Upper lobe of left lung (tissue), 6 donors: ENCODE measurements around the gene BDNF. TPM values are rescaled to one million over a fixed set of nuclear protein-coding genes. Genes with fewer than 3 reads are reported as not detected.

Experiments used
- ATAC-seq, 2 donors: fragments of 200-7000 bp; cut with Tn5 transposase; one replicate each; pipeline ENCODE4 v1.9.1; 2022; ENCODE audit warnings: mild to moderate bottlenecking in 2 of 2, moderate library complexity in 2 of 2; ENCODE audit not compliant: low FRiP score in 2 of 2
- DNase-seq, 2 donors: peaks; one replicate each; pipeline ENCODE4 v3.0.0-alpha.2; 2019 to 2020
- H3K27ac ChIP-seq, 4 donors: fragments of 200-600 bp; sonication (generic); one replicate each; pipeline ENCODE4 v1.5.1; 2016 to 2019
- H3K27me3 ChIP-seq, 4 donors: fragments of 200-600 bp; sonication (generic); one replicate each; pipeline ENCODE4 v1.5.1; 2017 to 2019
- H3K36me3 ChIP-seq, 4 donors: fragments of 200-600 bp; sonication (generic); one replicate each; pipeline ENCODE4 v1.5.1; 2016 to 2019
- H3K4me1 ChIP-seq, 4 donors: fragments of 200-600 bp; sonication (generic); one replicate each; pipeline ENCODE4 v1.5.1; 2018 to 2019
- H3K4me3 ChIP-seq, 4 donors: fragments of 200-600 bp; sonication (generic); one replicate each; pipeline ENCODE4 v1.5.1; 2017 to 2019; ENCODE audit warnings: mild to moderate bottlenecking in 2 of 4, moderate library complexity in 1 of 4
- H3K9me3 ChIP-seq, 4 donors: fragments of 200-600 bp; sonication (generic); one replicate each; pipeline ENCODE4 v1.5.1; 2018 to 2019
- EP300 ChIP-seq, 4 donors: sonication (generic); formaldehyde crosslinking; IDR thresholded peaks; one replicate each; pipeline ENCODE4 v1.5.1; 2017; ENCODE audit warnings: antibody characterized with exemption in 4 of 4, control low read depth in 2 of 4
- POLR2A ChIP-seq, 4 donors: fragments of 450-650 bp; IDR thresholded peaks; one replicate each; pipeline ENCODE4 v1.5.1; 2016 to 2017; ENCODE audit warnings: antibody characterized with exemption in 4 of 4, mild to moderate bottlenecking in 2 of 4
- POLR2AphosphoS5 ChIP-seq, 2 donors: sonication (generic); formaldehyde crosslinking; IDR thresholded peaks; one replicate each; pipeline ENCODE4 v1.5.1; 2017; ENCODE audit warnings: antibody characterized with exemption in 2 of 2
- WGBS, 2 donors: methylation state at CpG; one replicate each; pipeline ENCODE4 v1.1.5; 2017 to 2018; 5-methylcytosine and 5-hydroxymethylcytosine counted together
- total RNA-seq, 6 donors: library from RNA; depleted of rRNA in 4 of 6; stranded (reverse); fragments of >200 nt in 4 of 6; gene quantifications; one replicate each; pipeline versions ENCODE4 v1.1.0 to v1.2.1, GENCODE V29; 2016 to 2021
- TF ChIP-seq, protein P1 (sequence below), 6 experiments: fragments of 450-650 bp in 4 of 6; fragments of 200-600 bp in 2 of 6; sonication (generic) in 2 of 6; IDR thresholded peaks; one replicate each; pipeline ENCODE4 v1.5.1; 2016 to 2019; ENCODE audit warnings: antibody characterized with exemption in 6 of 6
- donor health status: DM: no; HTN: no; CAD: no; lungs with moderate emphysema.
- donor health status: DM: no; HTN: yes; CAD: no; lungs with severe emphysema.

BDNF gene
- total RNA-seq, 6 donors from 2014 or later: 1.0 to 5.4 (median 3.8) TPM

DNA sequence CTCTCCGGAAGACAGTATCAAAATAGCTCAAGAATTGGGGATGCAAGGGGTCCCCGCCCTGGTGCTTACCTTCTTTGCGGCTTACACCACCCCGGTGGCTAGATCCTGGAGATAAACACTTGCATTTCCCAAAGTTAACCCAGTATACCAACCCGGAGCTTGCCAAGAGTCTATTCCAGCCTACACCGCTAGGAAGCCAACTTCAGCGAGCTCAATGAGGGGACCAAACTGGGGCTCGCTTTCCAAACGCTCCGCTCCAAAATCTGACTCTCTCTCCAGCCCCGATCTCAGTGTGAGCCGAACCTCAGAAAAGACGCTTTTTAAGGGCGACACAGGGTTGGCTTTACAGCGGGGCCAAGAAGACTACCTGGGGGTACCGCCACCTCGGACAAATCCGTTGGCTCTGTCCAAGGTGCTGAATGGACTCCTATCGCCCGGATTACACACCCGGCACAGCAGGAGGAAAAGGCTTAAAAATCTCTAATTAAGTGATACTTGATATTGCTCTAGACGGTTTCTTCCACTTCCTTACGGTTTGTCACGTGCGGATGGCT, 20.1 kb upstream of the BDNF start:
- ATAC-seq (no peak), DNase-seq (no peak)
- Histone ChIP-seq H3K36me3 (no peaks in the 10 kb centered on the region), H3K9me3 (peaks cover 0 to 3% (median 0%) of the 10 kb centered on the region in 4 donors), H3K4me1 (peaks cover 20 to 32% (median 24%) of the 10 kb centered on the region in 4 donors), H3K27me3 (peaks cover 0 to 58% (median 31%) of the 10 kb centered on the region in 4 donors), H3K27ac (no peak overlapping the region), H3K4me3 (no peak overlapping the region)
- 13 to 14% methylated on average over 13 to 24 of the region's 25 CpGs for WGBS, 2 donors
- TF ChIP-seq, protein P1, sequence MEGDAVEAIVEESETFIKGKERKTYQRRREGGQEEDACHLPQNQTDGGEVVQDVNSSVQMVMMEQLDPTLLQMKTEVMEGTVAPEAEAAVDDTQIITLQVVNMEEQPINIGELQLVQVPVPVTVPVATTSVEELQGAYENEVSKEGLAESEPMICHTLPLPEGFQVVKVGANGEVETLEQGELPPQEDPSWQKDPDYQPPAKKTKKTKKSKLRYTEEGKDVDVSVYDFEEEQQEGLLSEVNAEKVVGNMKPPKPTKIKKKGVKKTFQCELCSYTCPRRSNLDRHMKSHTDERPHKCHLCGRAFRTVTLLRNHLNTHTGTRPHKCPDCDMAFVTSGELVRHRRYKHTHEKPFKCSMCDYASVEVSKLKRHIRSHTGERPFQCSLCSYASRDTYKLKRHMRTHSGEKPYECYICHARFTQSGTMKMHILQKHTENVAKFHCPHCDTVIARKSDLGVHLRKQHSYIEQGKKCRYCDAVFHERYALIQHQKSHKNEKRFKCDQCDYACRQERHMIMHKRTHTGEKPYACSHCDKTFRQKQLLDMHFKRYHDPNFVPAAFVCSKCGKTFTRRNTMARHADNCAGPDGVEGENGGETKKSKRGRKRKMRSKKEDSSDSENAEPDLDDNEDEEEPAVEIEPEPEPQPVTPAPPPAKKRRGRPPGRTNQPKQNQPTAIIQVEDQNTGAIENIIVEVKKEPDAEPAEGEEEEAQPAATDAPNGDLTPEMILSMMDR (IDR thresholded peaks at IDR 0.05): no peak
- TF ChIP-seq POLR2A (IDR thresholded peaks at IDR 0.05): no peak
- TF ChIP-seq EP300 (IDR thresholded peaks at IDR 0.05): no peak
- no peak for TF ChIP-seq POLR2AphosphoS5 (IDR thresholded peaks at IDR 0.05)

DNA sequence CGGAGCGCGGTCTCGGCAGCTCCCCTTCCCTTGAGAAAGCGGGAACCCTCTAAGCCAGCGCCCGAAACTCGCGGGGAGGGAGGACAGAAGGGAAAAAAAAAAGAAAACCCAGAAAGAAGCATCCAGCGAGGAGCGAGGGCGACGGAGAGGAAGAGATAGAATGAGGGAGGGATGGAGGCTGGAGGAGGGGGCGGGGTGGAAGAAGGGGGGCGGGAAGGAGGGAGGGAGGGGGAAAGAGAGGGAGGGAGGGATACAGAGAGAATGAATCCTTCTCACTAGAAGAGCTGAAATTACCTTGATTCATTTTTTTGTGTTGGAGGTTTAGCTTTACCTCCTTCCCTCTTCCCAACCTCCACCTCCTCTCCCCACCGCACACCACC, 19.3 kb upstream of the BDNF start:
- 9 to 12% methylated on average over 16 of the region's 16 CpGs for WGBS, 2 donors

DNA sequence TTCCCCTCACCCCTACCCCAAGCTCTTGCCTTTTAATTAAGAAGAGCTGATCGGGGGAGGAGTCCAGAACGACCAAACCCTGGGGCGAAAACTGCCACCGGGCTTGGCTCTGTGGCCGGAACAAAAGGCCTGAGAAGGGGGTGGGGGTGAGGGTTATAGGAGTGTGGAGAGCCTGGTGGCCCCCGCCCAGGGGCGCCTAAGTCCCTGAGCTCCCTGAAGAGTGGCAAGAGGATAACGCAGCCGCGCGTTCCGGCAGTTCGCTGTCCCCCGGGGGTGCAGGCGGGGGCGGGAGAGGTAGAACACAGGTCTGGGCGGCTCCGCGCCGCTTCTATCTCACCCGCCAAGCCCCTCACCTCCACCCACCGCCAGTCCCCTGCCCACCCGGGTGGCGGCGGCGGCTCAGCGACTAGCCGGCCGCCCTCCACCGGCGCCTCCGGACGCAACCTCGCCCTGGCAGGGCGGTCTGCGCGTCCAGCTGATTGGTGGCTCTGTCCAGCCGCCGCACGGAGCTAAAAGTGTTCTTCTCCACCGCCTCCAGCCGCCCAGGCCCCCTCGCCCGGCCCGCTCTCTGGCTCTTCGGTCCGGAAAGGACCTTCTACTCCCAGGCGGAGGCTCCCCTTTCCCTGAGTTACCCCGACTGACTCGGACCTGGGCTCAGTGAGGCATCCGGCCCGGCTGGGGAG, 18.7 kb upstream of the BDNF start:
- H3K4me3 ChIP-seq: peak overlapping the region in 3 of 4 donors; percentile 21 to 37 (median 33)
- peaks cover 20 to 32% (median 24%) of the 10 kb centered on the region in 4 donors for H3K4me1 ChIP-seq
- peaks cover 0 to 58% (median 31%) of the 10 kb centered on the region in 4 donors for H3K27me3 ChIP-seq
- TF ChIP-seq POLR2A (IDR thresholded peaks at IDR 0.05): no peak
- no peak for TF ChIP-seq EP300 (IDR thresholded peaks at IDR 0.05)
- TF ChIP-seq, protein P1 (IDR thresholded peaks at IDR 0.05): no peak
- TF ChIP-seq POLR2AphosphoS5 (IDR thresholded peaks at IDR 0.05): no peak
- H3K9me3 ChIP-seq: peaks cover 0 to 3% (median 0%) of the 10 kb centered on the region in 4 donors
- no peaks in the 10 kb centered on the region for H3K36me3 ChIP-seq
- ATAC-seq (peak; percentile 60 to 63), DNase-seq (peak in 1 of 2 donors; percentile 77)
- WGBS, 2 donors: 3 to 4% methylated on average over 28 to 33 of the region's 52 CpGs
- H3K27ac ChIP-seq: no peak overlapping the region

More for the DNA sequence above, 19.3 kb upstream of the BDNF start:
- ATAC-seq (no peak), DNase-seq (no peak)
- Histone ChIP-seq H3K27me3 (peaks cover 0 to 58% (median 31%) of the 10 kb centered on the region in 4 donors), H3K27ac (no peak overlapping the region), H3K4me3 (peak overlapping the region in 3 of 4 donors; percentile 21 to 37 (median 33)), H3K36me3 (no peaks in the 10 kb centered on the region), H3K4me1 (peaks cover 20 to 32% (median 24%) of the 10 kb centered on the region in 4 donors), H3K9me3 (peaks cover 0 to 3% (median 0%) of the 10 kb centered on the region in 4 donors)
- no peak for TF ChIP-seq POLR2A (IDR thresholded peaks at IDR 0.05)
- TF ChIP-seq, protein P1 (IDR thresholded peaks at IDR 0.05): no peak
- no peak for TF ChIP-seq EP300 (IDR thresholded peaks at IDR 0.05)
- no peak for TF ChIP-seq POLR2AphosphoS5 (IDR thresholded peaks at IDR 0.05)

DNA sequence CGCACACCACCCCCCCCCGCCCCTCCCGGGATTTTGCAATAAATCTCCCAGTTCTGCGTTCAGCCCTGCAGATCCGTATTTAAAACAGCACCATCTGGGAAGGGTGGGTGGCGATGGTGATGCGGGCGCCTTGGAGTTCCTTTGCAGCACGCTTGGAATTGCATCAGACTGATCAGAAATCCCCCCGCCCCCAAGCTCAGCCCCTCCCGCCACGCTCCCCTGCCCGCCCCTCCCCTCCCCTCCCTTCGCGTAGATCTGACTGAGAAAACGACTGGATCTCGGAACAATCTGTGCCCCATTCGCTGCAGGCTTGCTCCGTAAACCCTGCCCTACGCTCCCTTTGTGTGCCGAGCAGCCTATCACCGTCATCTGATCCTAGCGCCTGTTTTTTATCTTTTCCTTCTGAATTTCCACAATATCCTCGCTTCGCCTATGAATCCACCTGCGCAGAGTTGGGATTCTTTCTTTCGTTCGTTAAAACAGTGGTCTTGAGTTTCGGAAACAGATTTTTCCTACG, 18.1 kb upstream of the BDNF start:
- no peak for TF ChIP-seq EP300 (IDR thresholded peaks at IDR 0.05)
- no peak for TF ChIP-seq POLR2AphosphoS5 (IDR thresholded peaks at IDR 0.05)
- TF ChIP-seq, protein P1 (IDR thresholded peaks at IDR 0.05): no peak
- no peak for TF ChIP-seq POLR2A (IDR thresholded peaks at IDR 0.05)
- Histone ChIP-seq H3K9me3 (peaks cover 0 to 3% (median 0%) of the 10 kb centered on the region in 4 donors), H3K27ac (no peak overlapping the region), H3K4me1 (peaks cover 20 to 32% (median 24%) of the 10 kb centered on the region in 4 donors), H3K27me3 (peaks cover 0 to 58% (median 31%) of the 10 kb centered on the region in 4 donors), H3K36me3 (no peaks in the 10 kb centered on the region), H3K4me3 (peak overlapping the region in 3 of 4 donors; percentile 21 to 37 (median 33))
- ATAC-seq: peak in 1 of 2 donors; percentile 83
- DNase-seq: peak in 1 of 2 donors; percentile 21
- WGBS, 2 donors: 4% methylated on average over 26 of the region's 30 CpGs
